ENCODE data around the gene SLC35F4.

The SLC35F4 gene

GRCh38 chr14:57547131-57547530 is 318.8 kb downstream of the SLC35F4 start:
- H3K9me3 ChIP-seq = no peaks in the 10 kb centered on the region
- TF ChIP-seq, protein P1, sequence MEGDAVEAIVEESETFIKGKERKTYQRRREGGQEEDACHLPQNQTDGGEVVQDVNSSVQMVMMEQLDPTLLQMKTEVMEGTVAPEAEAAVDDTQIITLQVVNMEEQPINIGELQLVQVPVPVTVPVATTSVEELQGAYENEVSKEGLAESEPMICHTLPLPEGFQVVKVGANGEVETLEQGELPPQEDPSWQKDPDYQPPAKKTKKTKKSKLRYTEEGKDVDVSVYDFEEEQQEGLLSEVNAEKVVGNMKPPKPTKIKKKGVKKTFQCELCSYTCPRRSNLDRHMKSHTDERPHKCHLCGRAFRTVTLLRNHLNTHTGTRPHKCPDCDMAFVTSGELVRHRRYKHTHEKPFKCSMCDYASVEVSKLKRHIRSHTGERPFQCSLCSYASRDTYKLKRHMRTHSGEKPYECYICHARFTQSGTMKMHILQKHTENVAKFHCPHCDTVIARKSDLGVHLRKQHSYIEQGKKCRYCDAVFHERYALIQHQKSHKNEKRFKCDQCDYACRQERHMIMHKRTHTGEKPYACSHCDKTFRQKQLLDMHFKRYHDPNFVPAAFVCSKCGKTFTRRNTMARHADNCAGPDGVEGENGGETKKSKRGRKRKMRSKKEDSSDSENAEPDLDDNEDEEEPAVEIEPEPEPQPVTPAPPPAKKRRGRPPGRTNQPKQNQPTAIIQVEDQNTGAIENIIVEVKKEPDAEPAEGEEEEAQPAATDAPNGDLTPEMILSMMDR (IDR thresholded peaks at IDR 0.05) = no peak
- no peaks in the 10 kb centered on the region for H3K27me3 ChIP-seq
- H3K4me3 ChIP-seq (ENCODE audit: low read depth in 1 of 2, low read length in 1 of 2) = no peak overlapping the region
- H3K27ac ChIP-seq = no peak overlapping the region
- no peaks in the 10 kb centered on the region for H3K4me1 ChIP-seq (ENCODE audit: control insufficient read depth in 1 of 2, insufficient read depth in 1 of 2, low read depth in 1 of 2, low read length in 1 of 2)
- no peaks in the 10 kb centered on the region for H3K36me3 ChIP-seq

GRCh38 chr14:57533214-57533613 is 332.7 kb downstream of the SLC35F4 start:
- Histone ChIP-seq H3K9me3 (no peaks in the 10 kb centered on the region), H3K4me1 (ENCODE audit: control insufficient read depth in 1 of 2, insufficient read depth in 1 of 2, low read depth in 1 of 2, low read length in 1 of 2) (no peaks in the 10 kb centered on the region), H3K4me3 (ENCODE audit: low read depth in 1 of 2, low read length in 1 of 2) (no peak overlapping the region), H3K27me3 (no peaks in the 10 kb centered on the region), H3K36me3 (no peaks in the 10 kb centered on the region), H3K27ac (no peak overlapping the region)
- TF ChIP-seq, protein P1 (IDR thresholded peaks at IDR 0.05) = no peak

- Histone ChIP-seq H3K4me3 (ENCODE audit: low read depth in 1 of 2, low read length in 1 of 2) (no peak overlapping the region), H3K27me3 (no peaks in the 10 kb centered on the region), H3K36me3 (no peaks in the 10 kb centered on the region), H3K9me3 (no peaks in the 10 kb centered on the region), H3K4me1 (ENCODE audit: control insufficient read depth in 1 of 2, insufficient read depth in 1 of 2, low read depth in 1 of 2, low read length in 1 of 2) (no peaks in the 10 kb centered on the region), H3K27ac (no peak overlapping the region)
- TF ChIP-seq, protein P1 (IDR thresholded peaks at IDR 0.05) = no peak
Measured at GRCh38 chr14:57530571-57530970, 335.3 kb downstream of the SLC35F4 start.

DNA sequence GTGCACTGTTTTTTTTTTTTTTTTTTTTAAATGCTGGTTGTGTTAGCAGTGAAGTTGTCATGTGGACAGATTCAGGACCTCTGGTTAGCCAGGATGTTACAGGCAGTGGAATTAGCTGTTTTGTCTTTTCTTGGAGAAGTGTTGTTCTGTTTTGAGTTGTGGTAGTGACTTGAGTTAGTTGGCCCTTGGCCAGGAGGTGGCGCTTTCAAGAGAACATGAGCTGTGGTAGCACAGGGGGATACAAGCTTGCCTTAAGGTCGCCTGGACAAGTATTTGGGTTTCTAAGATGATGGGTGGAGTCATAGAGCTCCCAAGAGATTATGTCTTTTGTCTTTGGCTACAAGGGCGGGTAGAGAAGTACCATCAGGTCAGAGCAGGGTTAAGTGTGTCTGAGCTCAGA is 338.9 kb downstream of the SLC35F4 start:
- Histone ChIP-seq H3K36me3 (no peaks in the 10 kb centered on the region), H3K27ac (no peak overlapping the region), H3K27me3 (no peaks in the 10 kb centered on the region), H3K4me3 (ENCODE audit: low read depth in 1 of 2, low read length in 1 of 2) (no peak overlapping the region), H3K4me1 (ENCODE audit: control insufficient read depth in 1 of 2, insufficient read depth in 1 of 2, low read depth in 1 of 2, low read length in 1 of 2) (no peaks in the 10 kb centered on the region), H3K9me3 (no peaks in the 10 kb centered on the region)
- TF ChIP-seq, protein P1 (IDR thresholded peaks at IDR 0.05) = no peak

- Histone ChIP-seq H3K27ac (no peak overlapping the region), H3K36me3 (no peaks in the 10 kb centered on the region), H3K9me3 (no peaks in the 10 kb centered on the region), H3K27me3 (no peaks in the 10 kb centered on the region), H3K4me3 (ENCODE audit: low read depth in 1 of 2, low read length in 1 of 2) (no peak overlapping the region), H3K4me1 (ENCODE audit: control insufficient read depth in 1 of 2, insufficient read depth in 1 of 2, low read depth in 1 of 2, low read length in 1 of 2) (no peaks in the 10 kb centered on the region)
- TF ChIP-seq, protein P1 (IDR thresholded peaks at IDR 0.05) = no peak
Measured at GRCh38 chr14:57519043-57519442, 346.8 kb downstream of the SLC35F4 start.

Data from neutrophil (primary cell).